ENCODE measurements around the gene SPOCK1.

SPOCK1 gene

GRCh38 chr5:137216976-137217598 is 282.0 kb downstream of the SPOCK1 start:
- no peak for DNase-seq

DNA sequence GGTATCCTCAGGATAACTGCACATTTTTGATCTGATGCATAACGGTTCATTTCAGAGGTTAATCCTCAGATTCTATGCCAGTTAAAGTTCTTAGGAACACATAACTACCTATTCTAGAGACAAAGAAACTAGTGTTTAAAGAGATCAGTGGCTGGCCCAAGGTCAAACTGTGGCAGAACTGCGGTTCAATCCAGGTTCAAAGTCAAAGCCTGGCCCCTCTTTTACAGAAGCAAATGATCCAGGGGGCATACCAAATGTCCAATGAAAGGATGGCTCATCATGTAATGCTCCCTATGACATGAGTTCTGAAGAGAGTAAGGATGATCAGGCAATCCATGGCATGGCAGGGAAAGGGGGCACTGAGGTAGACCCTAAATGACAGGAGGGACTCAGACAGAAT is 283.3 kb downstream of the SPOCK1 start:
- no peak for DNase-seq

DNA sequence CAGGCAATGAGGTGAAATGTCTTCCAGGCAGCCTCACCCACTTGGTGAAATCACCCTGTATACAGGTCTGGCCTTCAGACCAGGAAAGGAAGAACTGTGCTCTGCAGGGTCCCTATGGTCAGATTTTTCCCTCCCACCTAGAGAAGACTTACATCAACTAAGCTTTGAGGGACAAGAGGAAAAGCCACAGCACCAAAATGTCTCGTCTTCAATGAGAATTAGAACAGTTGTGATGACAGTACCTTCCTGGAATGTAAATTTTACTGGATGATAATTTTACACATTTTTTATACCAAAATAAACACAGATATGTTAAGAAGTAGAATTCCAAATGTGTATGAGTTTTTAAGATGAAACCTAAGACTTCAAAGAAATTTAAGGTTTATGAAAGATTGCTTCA is 283.9 kb downstream of the SPOCK1 start:
- peak; percentile 39 for DNase-seq

DNA sequence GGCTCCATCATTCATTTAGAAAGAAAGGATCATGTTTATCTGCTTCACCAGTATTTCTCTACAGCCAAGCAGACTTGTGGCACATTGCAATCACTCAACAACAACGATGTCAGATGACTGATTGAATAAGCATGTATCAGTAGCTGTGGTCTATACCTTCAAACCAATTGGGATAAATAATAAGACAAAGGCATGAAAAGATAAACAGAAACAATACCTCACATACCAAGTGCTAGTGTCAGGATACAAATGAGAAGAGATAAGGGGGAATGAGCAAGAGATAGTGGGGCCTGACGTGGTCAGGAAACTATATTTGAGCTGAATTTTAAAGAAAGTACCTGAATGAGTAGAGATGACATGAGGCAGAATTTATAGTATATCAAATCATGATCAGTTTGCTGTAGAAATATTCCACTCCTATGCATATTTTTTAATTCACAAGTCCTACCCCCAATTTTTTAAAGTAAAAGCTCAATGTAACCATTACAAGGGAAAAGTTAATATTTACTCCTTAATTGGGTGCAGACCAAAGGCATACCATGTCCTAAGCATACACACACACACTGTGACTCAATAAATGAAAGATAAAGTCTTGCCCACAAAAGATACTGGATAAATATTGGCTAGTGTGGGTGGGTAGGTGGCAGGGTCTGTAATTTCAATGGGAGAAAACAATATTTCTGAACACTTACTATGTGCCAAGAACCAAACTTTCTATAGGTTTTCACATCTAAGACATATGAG is 284.5 kb downstream of the SPOCK1 start:
- no peak for DNase-seq

DNA sequence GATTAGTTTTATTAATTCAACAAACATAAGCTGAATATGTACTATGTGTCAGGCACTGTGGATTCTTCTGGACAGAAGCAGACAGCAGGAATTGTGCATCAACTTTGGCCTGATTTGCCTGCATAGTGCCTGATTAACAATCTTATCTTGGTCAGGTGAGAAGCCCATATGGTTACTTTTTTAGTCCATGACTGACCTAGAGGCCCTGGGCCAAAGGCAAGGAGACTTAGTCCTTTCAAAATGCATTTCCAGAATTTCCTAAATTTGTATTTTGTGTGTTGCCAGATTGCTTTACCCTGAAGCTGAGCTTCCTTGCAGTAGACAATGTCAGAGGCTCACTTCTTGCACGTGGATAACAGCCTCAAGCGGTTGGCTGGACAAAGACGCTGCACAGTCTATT is 286.7 kb downstream of the SPOCK1 start:
- no peak for DNase-seq

GRCh38 chr5:137209232-137209809 is 289.8 kb downstream of the SPOCK1 start:
- DNase-seq = no peak

- no peak for DNase-seq
These were observed 291.9 kb downstream of the SPOCK1 start for GRCh38 chr5:137207023-137207760.

DNA sequence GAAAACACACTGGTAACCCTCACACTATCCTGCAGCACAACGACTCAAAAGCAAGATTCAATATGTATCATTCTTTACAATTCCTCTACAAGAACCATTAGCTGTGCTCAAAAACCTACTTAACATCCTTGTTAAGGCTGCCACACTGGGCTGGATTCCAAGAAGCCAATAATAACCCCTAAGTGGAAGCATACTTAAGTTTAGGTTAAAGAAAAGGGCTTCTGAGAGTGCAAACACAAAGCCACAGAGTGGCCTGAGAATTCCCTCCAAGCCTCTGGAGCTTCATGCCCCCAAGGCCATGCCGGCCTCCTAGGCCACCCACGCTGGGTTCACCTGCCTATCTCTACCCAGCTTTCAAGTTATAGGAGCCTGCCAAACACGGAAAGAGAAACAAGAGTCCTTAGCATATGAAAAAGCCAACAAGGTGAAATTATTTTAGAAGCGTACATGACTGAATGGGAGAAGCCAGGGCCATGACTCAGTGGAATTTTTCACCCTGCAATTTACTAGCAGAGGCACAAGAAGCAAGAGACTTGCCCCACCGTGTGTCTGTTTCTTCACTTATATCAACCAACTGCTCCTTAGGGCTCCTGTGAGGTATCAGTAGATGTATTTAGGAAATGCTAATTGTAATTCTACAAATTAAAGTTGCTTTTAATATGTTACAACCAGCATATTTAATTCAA is 293.0 kb downstream of the SPOCK1 start:
- peak; percentile 63 for DNase-seq

GRCh38 chr5:137205231-137206027 is 293.7 kb downstream of the SPOCK1 start:
- DNase-seq = no peak

- no peak for DNase-seq
These were observed 296.0 kb downstream of the SPOCK1 start for GRCh38 chr5:137203011-137203632.

DNA sequence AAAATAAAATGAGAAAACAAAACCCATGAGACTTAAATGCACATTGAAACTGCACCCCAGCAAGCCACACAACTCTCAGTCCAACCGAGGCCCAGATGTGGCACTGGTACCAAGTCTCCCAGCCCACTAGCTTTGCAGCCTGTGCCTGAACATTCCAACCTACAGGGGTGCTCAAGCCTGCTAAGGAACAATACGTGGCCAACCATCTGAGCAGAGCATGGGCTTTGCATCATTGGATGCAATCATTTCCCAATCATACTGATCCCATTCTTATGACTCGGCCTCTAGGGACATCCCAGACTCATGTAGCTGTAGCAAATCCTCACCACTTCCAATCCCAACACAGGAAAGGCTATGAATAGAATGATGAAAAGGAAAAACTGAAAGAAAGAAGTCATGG is 297.2 kb downstream of the SPOCK1 start:
- DNase-seq = peak; percentile 93

DNA sequence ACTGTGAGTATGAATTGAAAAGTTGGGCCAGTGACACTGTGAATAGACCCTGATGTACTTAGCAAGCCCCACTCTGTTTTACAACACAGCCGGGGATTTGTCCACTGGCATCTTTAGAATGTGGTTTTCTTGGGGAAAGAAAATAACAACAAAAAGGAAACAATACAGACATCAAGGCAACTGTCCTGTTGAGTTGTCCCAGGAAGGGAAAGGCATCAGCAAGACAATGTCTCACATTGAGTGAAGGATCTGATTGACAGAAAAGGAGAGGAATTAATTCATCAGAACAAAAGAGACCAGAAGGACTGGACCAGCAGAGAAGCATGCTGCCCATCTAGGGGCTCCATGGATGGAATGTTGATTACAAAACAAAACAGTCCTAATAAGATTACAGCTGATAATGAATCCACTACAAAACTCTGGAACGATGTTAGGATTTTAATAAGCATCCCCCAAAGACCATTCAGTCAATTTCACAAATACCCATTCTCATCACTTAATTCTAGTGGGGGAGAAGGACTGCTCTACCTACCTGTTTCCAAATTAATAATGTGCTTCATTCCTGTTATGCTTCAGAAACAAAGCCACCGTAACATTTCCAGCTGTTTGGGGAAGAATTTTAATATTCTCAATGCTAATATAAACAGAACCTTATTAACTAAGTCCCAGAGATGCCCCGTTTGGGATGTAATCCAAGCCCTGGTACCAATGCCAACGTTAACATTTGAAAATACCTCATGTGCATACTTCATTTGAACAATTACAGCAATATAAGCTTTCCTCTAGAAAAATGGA is 298.0 kb downstream of the SPOCK1 start:
- no peak for DNase-seq

DNA sequence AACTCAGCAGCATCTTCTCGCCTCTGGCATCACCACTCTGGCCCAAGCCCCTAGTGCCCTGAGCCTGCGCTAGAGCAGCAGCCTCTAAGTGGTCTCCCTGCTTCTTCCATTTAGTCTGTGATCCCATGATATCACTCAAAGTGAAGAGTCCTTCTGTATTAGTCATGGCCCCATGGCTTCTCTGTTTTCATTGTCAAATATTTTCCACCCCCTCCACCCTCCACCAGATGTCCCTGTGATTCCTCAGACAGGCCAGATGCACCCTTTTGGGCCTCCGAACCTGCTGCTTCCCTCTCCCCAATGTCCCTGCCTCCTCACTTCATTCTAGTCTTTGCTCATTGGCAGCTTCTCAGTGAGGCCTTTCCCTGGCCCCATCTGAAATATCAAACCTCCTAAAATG is 299.2 kb downstream of the SPOCK1 start:
- peak; percentile 84 for DNase-seq

GRCh38 chr5:137199201-137199600 is 299.9 kb downstream of the SPOCK1 start:
- DNase-seq = no peak

DNA sequence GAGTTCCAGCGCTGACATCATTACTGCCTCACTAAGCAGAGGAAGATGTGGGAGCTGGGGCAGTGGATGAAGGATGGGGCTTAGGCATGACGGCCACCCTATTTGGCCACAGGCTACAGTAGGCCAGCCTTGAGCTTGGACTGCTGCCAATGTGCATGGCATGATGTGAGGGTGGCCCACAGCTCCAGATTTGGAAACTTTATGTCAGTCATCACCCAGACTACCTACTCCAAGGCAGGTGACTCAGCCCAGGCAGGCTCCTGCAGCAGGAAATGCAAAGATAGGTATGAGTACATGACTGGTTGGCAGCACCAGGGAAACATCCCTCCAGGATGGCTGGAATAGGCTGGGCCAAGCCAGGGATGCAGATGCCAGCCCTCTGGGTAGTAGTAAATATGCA is 303.6 kb downstream of the SPOCK1 start:
- no peak for DNase-seq

DNA sequence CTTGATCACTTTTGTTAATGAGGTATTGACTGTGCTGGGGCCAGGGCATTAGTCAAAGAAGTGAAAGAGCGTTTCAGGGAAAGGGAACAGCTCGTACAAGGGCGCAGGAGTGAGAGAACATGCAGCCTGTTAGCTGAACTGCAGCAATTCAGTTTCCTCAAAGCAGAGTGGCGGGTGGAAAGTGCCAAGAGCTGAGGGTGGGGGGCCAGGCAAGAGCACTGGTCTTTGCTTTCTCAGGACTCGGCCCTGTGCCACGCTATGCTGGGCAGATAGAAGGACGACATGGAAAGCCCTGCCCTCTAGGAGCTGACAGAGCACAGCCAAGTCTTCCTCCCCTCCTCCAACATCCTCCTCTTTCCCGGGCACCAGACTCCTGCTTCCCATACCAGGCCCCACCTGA is 304.8 kb downstream of the SPOCK1 start:
- DNase-seq = no peak

DNA sequence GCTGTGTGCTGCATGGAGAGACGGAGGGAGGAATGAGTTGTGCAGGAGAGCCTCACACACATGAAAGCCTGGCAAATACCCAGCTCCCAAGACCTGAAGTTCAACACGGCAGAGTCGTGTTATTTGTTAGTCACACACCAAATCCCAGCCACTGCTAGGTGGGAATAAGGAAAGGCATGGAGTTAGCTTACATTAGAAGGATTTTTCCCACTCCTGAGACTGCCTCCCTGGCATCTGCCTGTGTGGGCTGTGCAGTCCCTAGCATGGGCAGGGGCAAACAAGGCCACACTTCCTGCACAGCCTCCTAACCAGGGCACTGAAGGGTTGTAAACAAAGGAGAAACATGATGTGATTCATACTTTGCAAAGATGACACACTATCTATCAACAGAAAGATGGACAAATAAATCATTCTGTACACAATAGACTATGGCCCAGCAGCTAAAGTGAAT is 306.8 kb downstream of the SPOCK1 start:
- DNase-seq = peak; percentile 28

- DNase-seq = peak; percentile 33
These were observed 307.9 kb downstream of the SPOCK1 start for GRCh38 chr5:137191179-137191578.

DNA sequence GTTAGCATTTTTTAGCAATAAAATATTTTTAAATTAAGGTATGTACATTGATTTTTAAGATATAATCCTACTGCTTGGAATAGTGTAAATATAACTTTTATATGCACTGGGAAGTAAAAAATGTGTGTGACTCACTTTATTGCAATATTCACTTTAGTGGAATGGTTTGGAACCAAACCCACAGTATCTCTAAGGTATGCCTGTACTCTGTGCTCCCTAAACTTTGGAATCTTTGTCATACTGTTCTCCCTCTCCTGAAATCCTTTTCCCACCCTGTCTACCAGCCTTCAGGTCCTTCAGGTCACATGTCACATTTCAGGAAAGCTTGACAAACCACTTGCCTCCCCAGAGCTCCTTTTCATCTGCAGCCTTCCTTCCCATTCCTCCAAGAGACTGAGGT is 308.7 kb downstream of the SPOCK1 start:
- peak; percentile 71 for DNase-seq

- peak; percentile 76 for DNase-seq
These were observed 309.1 kb downstream of the SPOCK1 start for GRCh38 chr5:137190031-137190430.

All from fibroblast of skin of scalp (primary cell).